Fibroblast of lung (primary cell): Measurements from ENCODE around the gene NFYA.

Experiments used
- CTCF ChIP-seq, 2 donors: IDR thresholded peaks in 1 of 2; conservative IDR thresholded peaks in 1 of 2; 1 replicate in 1 of 2; 2 replicates in 1 of 2; pipeline ENCODE4 v1.5.1; 2011 to 2012; ENCODE audit warnings: low read length in 2 of 2, control low read depth in 1 of 2, inconsistent platforms in 1 of 2, low read depth in 1 of 2, mild to moderate bottlenecking in 1 of 2
- EZH2 ChIP-seq: IDR thresholded peaks from 2 replicates; pipeline ENCODE4 v1.5.1; 2012; ENCODE audit warnings: low read length, control low read depth, mild to moderate bottlenecking; ENCODE audit errors: missing control alignments

GRCh38 chr6:41028561-41029412 is 44.0 kb upstream of the NFYA start:
- TF ChIP-seq EZH2 (no peak), CTCF (conservative IDR thresholded peaks at IDR 0.05 in 1 of 2, IDR thresholded peaks at IDR 0.05 in 1 of 2; ENCODE audit: low read depth in 1 of 2, low read length in 2 of 2) (no peak)
